Measurements from ENCODE around the gene TTC7B.
"Not testable (repeated sequence)": the region's sequence is repeated elsewhere in the genome, so short reads cannot be mapped to it uniquely, and the experiment has no call there.

TTC7B gene, protein sequence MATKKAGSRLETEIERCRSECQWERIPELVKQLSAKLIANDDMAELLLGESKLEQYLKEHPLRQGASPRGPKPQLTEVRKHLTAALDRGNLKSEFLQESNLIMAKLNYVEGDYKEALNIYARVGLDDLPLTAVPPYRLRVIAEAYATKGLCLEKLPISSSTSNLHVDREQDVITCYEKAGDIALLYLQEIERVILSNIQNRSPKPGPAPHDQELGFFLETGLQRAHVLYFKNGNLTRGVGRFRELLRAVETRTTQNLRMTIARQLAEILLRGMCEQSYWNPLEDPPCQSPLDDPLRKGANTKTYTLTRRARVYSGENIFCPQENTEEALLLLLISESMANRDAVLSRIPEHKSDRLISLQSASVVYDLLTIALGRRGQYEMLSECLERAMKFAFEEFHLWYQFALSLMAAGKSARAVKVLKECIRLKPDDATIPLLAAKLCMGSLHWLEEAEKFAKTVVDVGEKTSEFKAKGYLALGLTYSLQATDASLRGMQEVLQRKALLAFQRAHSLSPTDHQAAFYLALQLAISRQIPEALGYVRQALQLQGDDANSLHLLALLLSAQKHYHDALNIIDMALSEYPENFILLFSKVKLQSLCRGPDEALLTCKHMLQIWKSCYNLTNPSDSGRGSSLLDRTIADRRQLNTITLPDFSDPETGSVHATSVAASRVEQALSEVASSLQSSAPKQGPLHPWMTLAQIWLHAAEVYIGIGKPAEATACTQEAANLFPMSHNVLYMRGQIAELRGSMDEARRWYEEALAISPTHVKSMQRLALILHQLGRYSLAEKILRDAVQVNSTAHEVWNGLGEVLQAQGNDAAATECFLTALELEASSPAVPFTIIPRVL

GRCh38 chr14:90815822-90816662, at the start of gene TTC7B:
Gene TTC7B, minus strand, starts transcription at chr14:90816430. Its CDS starts 135 bp downstream, at chr14:90816295.
- DNase-seq: peak in 1 of 2 donors; percentile 21

GRCh38 chr14:90864741-90865140, 48.5 kb upstream of the TTC7B start:
- DNase-seq: no peak

- no peak for DNase-seq
These were observed 42.3 kb upstream of the TTC7B start for GRCh38 chr14:90858511-90858910.

DNA sequence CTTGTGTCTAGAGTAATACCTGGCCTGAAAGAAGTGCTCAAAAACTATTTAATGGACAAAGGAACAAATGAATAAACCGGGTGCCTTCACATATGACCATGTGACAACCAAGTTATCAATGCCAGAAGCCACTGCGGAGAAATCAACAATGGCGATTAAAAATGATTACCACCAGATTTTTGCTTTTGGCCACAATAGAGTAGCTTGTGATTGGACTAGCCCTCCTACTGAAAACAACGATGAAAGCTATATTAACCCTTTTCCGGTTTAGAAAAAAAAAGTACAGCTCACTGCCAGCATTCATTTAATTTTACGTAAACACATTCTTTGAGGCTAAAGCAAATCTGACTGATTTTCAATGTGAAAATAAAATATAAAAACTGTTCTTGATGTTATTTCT, 41.6 kb upstream of the TTC7B start:
- no peak for DNase-seq

- DNase-seq: not testable (repeated sequence)
These were observed 39.9 kb upstream of the TTC7B start for GRCh38 chr14:90856115-90856514.

- DNase-seq: no peak
These were observed 36.9 kb upstream of the TTC7B start for GRCh38 chr14:90853116-90853515.

- no peak for DNase-seq
These were observed 35.3 kb upstream of the TTC7B start for GRCh38 chr14:90851327-90852036.

GRCh38 chr14:90850487-90850886, 34.3 kb upstream of the TTC7B start:
- no peak for DNase-seq

DNA sequence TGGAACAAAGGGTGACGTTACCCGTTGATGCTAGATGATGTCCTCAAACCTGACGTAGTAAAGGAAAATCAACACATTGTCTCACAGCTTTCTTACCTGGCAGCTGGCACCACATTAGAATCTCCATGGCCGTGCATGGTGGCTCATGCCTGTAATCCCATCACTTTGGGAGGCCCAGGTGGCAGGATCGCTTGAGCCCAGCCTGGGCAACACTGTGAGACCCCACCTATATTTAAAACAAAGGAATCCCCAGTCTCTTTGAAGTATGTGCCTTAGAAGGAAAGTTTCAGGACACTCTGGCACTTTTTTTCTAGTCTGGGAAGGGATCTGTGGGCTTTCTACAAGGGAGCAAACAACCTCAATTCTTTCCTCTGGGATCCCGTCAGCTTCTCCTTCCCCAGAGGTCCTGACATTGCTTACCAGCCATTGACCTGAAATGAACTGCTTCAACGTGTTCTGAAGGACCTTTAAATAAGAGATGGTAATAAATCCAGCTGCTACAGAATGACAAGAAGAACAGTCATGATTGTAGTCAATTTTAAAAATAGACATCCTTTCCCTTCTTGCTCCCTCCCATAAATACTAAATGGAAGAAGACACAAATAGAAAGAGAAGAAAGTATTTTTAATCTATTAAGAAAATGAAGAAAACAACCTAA, 33.7 kb upstream of the TTC7B start:
- DNase-seq: no peak

DNA sequence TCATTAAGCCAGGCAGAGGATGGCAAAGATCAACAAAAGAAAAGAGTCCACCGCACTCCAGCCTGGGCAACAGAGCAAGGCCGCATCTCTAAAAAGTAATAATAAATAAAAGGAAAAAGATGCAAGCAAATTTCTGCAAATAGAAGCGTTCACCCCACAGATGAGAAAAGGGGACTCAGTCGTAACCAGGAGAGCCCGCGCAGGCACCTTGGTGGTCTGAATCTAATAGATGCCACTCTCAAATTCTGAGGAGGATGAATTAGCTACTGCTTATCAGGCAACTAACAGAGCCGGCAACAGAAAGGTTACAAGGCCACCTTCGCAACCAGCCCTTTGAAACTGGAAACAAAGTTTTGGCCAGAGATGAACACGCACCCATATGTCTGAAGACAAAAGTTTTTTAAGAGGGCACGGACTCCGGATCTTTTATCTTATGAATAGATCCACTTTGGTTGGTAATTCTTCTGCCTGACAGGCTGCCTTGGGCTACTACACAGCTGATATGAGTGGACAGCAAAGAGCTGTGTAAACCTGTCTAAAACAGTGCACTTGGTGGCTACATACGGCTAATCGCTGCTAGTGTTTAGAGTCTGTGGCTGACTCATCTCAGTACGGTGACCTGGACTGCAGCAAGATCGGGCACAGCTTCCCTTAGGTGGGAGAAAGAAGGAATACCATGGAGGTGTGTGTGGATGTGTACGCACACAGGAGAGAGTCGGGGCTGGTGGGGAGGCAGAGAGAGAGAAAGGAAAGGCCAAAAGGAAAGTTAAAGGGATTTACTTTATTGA, 32.9 kb upstream of the TTC7B start:
- DNase-seq: no peak

DNA sequence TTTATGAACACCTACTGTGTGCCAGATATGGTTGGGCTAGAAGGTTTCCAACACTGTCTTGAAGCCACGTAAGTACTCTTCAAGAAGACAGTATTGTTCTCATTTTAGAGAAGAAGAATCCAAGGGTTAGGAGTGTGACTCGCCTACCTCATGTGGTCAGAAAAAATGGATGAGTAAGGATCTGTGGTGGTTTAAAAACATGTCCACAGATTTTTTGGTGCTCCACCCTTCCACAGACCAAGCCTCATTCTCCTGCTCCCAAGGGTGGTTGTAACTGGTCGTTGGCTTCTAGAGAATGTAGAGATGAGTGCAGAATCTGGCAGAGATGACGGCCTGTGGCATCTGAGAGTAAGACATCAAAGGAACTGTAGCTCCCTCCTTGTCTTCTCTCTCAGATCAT, 30.3 kb upstream of the TTC7B start:
- no peak for DNase-seq

GRCh38 chr14:90844321-90844720, 28.1 kb upstream of the TTC7B start:
- DNase-seq: no peak

GRCh38 chr14:90842726-90843125, 26.5 kb upstream of the TTC7B start:
- DNase-seq: no peak

DNA sequence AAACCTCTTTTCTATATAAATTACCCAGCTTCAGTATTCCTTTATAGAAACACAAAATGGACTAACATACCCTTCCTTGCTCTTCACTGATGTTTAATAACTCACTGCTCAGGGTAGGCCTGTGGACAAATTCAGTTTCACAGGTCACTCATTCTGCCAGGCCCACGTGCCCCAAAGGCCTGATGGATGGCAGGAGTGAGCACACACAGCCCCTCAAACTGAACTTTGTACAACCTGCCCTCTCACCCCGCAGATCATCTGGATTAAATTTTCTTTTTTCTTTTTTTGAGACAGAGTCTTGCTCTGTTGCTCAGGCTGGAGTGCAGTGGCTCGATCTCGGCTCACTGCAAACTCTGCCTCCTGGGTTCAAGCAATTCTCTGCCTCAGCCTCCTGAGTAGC, 24.4 kb upstream of the TTC7B start:
- not testable (repeated sequence) for DNase-seq

DNA sequence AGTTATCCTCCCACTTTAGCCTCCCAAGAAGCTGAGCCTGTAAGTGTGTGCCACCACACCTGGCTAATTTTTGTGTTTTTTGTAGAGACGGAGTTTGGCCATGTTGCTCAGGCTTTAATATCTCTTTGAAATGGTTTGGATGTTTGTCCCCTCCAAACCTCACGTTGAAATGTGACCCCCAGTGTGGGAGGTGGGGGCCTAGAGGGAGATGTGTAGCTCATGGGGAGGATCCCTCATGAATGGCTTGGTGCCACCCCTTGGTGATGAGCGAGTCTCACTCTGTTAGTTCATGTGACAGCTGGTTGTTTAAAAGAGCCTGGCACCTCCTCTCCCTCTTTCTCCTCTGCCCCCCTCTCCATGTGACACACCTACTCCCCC, 23.6 kb upstream of the TTC7B start:
- no peak for DNase-seq

GRCh38 chr14:90839024-90839888, 23.0 kb upstream of the TTC7B start:
- DNase-seq: no peak

- not testable (repeated sequence) for DNase-seq
These were observed 22.3 kb upstream of the TTC7B start for GRCh38 chr14:90838531-90838930.

- no peak for DNase-seq
These were observed 21.1 kb upstream of the TTC7B start for GRCh38 chr14:90837355-90837754.

DNA sequence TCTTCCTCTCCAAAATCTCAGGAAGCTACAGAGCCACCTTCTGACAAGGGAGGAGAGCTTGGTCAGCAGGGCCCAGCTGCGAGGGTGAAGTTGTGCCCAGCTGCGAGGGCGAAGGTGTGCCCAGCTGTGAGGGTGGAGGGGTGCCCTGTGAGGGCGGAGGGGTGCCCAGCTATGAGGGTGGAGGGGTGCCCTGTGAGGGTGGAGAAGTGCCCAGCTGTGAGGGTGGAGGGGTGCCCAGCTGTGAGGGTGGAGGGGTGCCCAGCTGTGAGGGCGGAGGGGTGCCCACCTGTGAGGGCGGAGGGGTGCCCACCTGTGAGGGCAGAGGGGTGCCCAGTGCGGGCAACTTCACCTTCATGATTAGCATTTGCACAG, 20.4 kb upstream of the TTC7B start:
- DNase-seq: no peak

GRCh38 chr14:90831821-90832220, 15.6 kb upstream of the TTC7B start:
- no peak for DNase-seq
